SK-N-SH treated with all-trans-retinoic acid at 6 μM for 48 hours (cell line): ENCODE results near the gene PALLD.

Experiments
- SNAI2 ChIP-seq: fragments of 250-450 bp; sonication (Bioruptor Pico); IDR thresholded peaks from 2 replicates; pipeline ENCODE4 v1.5.0; 2020; ENCODE audit warnings: mild to moderate bottlenecking, moderate library complexity
- ZFP3 ChIP-seq: fragments of 250-450 bp; sonication (Bioruptor Pico); IDR thresholded peaks from 2 replicates; pipeline ENCODE4 v1.5.0; 2020; ENCODE audit warnings: mild to moderate bottlenecking, moderate library complexity
- ZNF565 ChIP-seq: fragments of 450-650 bp; formaldehyde crosslinking; conservative IDR thresholded peaks from 2 replicates; pipeline ENCODE4 v1.5.0; 2020; ENCODE audit warnings: low read depth, mild to moderate bottlenecking, moderate library complexity

DNA sequence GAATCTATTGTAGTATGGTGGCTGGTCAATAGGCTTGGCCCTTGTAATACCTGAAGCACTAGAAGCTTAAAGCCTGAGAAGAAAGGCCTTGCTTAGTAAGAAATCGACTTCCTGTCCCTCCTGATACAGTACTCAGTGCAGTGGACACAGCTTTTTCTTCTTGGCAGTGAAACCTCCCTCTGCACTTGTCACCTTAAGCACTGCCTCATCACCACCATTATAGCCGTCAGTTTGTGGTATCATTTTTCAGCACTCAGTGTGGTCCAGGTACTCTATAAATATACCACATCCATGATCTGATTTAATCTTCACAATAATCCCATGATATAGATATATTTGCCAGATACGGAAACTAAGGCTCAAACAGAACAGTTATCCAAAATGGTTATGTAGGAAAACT is 75.2 kb downstream of the PALLD start:
- TF ChIP-seq ZFP3 (CRISPR knock-in tag) = no peak
- no peak for TF ChIP-seq ZNF565 (CRISPR knock-in tag)
- no peak for TF ChIP-seq SNAI2
